ACC112 (cell line): ENCODE measurements around the gene NKD1.

Experiments
- H2AFZ ChIP-seq: fragments of 200-600 bp; sonication (generic); one replicate; pipeline ENCODE4 v1.6.0; 2017; ENCODE audit warnings: antibody characterized with exemption, low read length; ENCODE audit not compliant: unreplicated experiment
- H3K27ac ChIP-seq: fragments of 200-600 bp; sonication (generic); 2 replicates; pipeline ENCODE4 v1.5.1; 2014; ENCODE audit warnings: low read depth, mild to moderate bottlenecking, antibody characterized with exemption, low read length, moderate library complexity
- H3K27me3 ChIP-seq: fragments of 200-600 bp; sonication (generic); 2 replicates; pipeline ENCODE4 v1.6.1; 2014; ENCODE audit warnings: mild to moderate bottlenecking, antibody characterized with exemption, low read length, moderate library complexity, mixed read lengths; ENCODE audit not compliant: insufficient read depth
- H3K36me3 ChIP-seq: fragments of 200-600 bp; sonication (generic); 2 replicates; pipeline ENCODE4 v1.6.1; 2016; ENCODE audit warnings: mild to moderate bottlenecking, antibody characterized with exemption, low read length, moderate library complexity, mixed read lengths; ENCODE audit not compliant: insufficient read depth
- H3K4me1 ChIP-seq: fragments of 200-600 bp; sonication (generic); one replicate; pipeline ENCODE4 v1.6.1; 2016; ENCODE audit warnings: low read length, mixed read lengths; ENCODE audit not compliant: insufficient read depth, unreplicated experiment, control insufficient read depth
- H3K4me3 ChIP-seq: fragments of 200-600 bp; sonication (generic); 2 replicates; pipeline ENCODE4 v1.5.1; 2014; ENCODE audit warnings: mild to moderate bottlenecking, low read depth, low read length
- H3K79me2 ChIP-seq: fragments of 200-600 bp; sonication (generic); one replicate; pipeline ENCODE4 v1.6.0; 2016; ENCODE audit warnings: low read length; ENCODE audit not compliant: control insufficient read depth, unreplicated experiment, insufficient read depth

NKD1 gene

DNA sequence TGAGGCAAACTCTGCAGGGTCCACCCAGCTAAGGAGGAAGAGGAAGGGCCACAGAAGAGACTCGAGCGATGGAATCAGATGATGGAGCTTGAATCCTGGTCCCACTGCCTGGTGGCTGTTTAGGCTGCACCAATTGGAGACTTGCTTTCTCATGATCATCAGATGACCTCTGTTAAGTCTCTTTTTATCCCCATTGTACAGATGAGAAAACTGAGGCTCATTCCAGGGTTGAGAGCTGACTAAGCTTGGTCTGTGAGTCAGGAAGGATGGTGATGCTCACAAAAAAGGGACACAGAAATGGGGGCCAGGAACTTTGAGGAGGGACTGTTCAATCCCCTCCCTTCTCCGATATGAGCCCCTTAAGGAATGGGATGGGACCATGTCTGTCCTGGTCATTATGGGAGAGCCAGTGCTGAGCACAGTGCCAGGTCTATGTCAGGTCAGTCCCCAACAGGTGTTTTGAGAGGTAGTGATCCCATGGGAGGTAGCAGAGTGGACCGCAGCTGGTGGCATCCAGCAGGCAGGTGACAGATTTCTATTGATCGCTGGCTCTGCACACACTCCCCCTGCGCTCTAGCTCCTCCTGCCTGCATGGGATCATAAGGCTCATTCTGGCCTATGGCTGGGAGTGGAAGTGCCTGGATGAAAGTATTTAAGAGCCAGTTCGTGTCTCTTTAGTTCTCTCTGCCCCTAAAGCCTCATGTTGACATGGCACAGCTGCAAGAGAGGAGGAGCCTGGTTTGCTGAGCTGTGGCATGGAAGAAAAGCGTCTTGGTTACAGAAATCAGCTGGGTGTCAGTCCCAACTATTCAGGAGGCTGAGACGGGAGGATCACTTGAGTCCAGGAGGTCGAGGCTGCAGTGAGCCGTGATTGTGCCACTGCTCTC, 105.7 kb downstream of the NKD1 start:
- Histone ChIP-seq H3K27me3 (peaks cover 8% of the 10 kb centered on the region), H3K79me2 (no peaks in the 10 kb centered on the region), H3K4me1 (no peaks in the 10 kb centered on the region), H3K27ac (no peak overlapping the region), H2AFZ (no peak overlapping the region), H3K4me3 (no peak overlapping the region), H3K36me3 (no peaks in the 10 kb centered on the region)

DNA sequence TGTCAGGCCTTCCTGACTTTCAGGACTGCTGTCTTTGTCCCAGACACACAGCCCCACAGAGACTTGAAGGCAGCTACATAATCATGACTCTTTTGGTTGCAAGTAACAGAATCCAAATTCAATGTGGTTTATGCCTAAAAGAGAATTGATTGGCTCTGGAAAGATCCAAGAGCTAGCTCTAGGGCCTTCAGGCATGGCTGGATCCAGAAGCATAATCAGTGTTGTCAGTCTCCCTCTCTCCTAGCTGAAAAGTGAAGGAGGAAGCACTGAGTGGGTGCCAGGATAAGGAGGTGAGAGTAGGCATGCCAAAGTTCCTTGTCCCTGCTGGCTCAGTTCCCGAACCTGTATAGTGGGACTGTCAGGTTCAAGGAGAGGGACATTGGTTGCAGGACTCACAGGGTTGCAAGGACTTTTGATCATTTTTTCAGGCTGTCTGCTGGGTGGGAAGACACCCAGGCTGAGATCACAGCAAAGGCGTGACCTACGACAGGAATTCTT, 107.4 kb downstream of the NKD1 start:
- Histone ChIP-seq H3K4me1 (no peaks in the 10 kb centered on the region), H3K27me3 (0 out of 2 replicates have a peak, but pooled peaks cover 2% of the 10 kb centered on the region), H3K36me3 (no peaks in the 10 kb centered on the region), H2AFZ (no peak overlapping the region), H3K79me2 (no peaks in the 10 kb centered on the region), H3K4me3 (no peak overlapping the region), H3K27ac (no peak overlapping the region)

DNA sequence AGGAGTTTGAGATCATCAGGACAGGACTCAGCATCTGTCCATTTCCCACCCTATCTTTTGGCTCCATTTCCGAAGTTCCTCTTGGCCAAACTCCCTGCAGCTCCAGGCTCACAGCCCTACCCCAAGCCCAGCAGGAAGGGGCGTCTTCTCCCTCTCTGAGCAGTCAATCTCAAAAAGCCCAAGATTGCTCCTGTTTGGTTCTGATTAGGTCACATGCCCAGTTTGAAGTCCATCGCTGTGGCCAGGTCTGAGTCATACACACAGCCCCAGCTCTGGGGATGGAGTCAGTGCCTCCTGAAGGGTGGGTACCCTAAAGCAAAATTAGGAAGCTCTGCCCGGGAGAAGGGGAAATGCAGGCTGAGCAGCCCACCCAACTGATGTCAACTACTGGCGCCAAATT, 109.0 kb downstream of the NKD1 start:
- Histone ChIP-seq H3K27ac (no peak overlapping the region), H3K4me3 (no peak overlapping the region), H3K79me2 (no peaks in the 10 kb centered on the region), H3K27me3 (0 out of 2 replicates have a peak, but pooled peaks cover 2% of the 10 kb centered on the region), H3K4me1 (no peaks in the 10 kb centered on the region), H2AFZ (no peak overlapping the region), H3K36me3 (no peaks in the 10 kb centered on the region)

DNA sequence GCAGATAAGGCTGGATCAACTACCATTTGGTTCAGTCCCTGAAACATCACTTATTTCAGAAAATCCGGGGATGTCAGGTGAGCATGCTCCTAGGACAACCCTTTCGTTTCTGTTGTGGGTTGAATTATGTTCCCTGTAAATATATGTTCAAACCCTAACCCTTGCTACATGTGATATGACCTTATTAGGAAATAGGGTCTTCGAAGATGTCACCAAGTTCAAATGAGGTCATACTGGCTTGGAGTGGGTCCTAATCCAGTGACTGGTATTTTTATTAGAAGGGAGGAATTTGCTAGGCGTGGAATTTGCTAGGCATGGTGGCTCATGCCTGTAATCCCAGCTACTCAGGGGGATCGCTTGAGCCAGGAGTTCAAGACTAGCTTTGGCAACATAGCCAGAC, 111.6 kb downstream of the NKD1 start:
- H3K27me3 ChIP-seq = no peaks in the 10 kb centered on the region
- no peak overlapping the region for H2AFZ ChIP-seq
- H3K4me1 ChIP-seq = peaks cover 1% of the 10 kb centered on the region
- H3K27ac ChIP-seq = no peak overlapping the region
- H3K4me3 ChIP-seq = no peak overlapping the region
- no peaks in the 10 kb centered on the region for H3K79me2 ChIP-seq
- no peaks in the 10 kb centered on the region for H3K36me3 ChIP-seq

DNA sequence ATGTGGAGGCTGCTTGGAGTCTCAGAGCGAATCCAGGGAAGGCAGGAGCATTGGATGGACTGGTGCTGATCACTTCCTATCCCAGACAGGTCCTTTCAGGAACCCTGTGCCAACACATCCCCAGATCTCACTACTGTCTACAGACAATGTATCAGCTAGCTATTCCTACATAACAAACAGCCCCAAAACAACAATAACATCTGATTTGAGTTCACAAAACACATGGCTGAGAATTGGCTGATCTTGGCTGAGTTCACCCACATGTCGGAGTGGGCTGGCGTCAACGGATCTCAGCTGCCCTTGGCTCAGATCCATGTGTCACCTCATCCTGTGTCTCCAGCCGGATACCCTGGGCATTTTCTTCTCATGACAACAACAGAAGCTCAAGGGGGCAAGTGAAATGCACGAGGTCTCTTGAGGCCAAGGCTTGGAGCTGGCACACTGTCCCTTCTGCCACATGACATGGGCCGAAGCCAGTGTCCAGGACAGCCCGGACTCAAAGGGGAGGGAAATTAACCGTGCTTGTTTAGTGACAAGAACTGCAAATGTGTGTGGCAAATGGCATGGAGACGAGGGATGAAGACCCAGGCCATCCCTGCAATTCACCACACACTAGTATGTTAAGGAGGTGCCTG, 114.2 kb downstream of the NKD1 start:
- no peak overlapping the region for H3K27ac ChIP-seq
- no peak overlapping the region for H3K4me3 ChIP-seq
- no peaks in the 10 kb centered on the region for H3K27me3 ChIP-seq
- H3K4me1 ChIP-seq = peaks cover 4% of the 10 kb centered on the region
- no peaks in the 10 kb centered on the region for H3K36me3 ChIP-seq
- no peaks in the 10 kb centered on the region for H3K79me2 ChIP-seq
- H2AFZ ChIP-seq = no peak overlapping the region

DNA sequence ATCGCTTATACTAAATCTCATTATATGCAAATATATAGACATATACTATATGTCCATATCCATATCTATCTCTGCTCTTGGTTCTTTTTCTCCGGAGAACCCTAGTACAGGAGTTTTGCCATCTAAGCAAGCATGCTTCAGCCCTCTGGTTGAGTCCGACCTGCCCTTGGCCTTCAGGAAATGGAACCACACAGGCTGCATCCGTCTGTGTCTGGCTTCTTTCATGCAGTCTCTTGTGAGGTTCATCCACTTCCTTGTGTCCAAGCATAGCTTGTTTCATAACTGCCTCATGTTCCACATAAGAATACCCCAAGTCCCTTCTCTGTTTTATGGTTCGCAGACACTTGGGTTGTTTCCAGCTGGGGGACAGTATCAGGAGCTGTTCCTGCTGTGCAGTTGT, 116.1 kb downstream of the NKD1 start:
- H3K79me2 ChIP-seq = no peaks in the 10 kb centered on the region
- no peak overlapping the region for H2AFZ ChIP-seq
- H3K4me1 ChIP-seq = peaks cover 4% of the 10 kb centered on the region
- H3K27ac ChIP-seq = no peak overlapping the region
- H3K4me3 ChIP-seq = no peak overlapping the region
- no peaks in the 10 kb centered on the region for H3K36me3 ChIP-seq
- H3K27me3 ChIP-seq = no peaks in the 10 kb centered on the region

DNA sequence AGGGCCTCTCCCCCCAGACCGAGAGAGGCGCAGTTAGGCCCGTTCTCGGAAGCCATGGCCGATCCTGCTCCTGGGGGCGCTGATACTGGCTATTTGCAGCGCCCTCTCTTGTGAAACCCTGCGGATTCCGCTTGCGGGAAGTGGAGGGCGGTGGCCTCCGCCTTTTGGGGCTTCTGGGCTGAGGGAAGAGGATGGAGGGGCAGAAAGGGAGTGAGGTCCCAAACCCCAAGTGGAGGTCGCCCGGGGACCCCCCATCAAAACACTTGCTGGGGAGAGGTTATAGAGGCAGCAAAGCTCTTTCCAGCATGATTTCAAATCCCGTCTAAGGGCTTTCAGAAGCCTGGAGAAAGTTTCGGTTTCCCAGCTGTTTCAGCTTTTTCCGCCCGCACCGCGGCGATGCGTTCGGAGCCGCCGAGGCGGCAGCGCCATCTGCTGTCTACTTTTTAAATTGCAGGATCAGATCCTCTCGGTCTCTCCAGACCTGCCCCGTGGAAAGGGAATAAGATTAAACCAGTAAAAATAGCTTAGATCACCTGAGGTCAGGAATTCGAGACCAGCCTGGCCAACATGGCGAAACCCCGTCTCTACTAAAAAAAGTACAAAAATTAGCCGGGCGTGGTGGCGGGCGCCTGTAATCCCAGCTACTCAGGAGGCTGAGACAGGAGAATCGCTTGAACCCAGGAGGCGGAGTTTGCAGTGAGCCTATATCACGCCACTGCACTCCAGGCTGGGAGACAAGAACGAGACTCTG, 117.1 kb downstream of the NKD1 start:
- Histone ChIP-seq H3K4me3 (peak overlapping the region; percentile 60), H2AFZ (peak overlapping the region; percentile 94), H3K27ac (peak overlapping the region; percentile 32), H3K27me3 (no peaks in the 10 kb centered on the region), H3K4me1 (peaks cover 4% of the 10 kb centered on the region), H3K79me2 (no peaks in the 10 kb centered on the region), H3K36me3 (no peaks in the 10 kb centered on the region)

DNA sequence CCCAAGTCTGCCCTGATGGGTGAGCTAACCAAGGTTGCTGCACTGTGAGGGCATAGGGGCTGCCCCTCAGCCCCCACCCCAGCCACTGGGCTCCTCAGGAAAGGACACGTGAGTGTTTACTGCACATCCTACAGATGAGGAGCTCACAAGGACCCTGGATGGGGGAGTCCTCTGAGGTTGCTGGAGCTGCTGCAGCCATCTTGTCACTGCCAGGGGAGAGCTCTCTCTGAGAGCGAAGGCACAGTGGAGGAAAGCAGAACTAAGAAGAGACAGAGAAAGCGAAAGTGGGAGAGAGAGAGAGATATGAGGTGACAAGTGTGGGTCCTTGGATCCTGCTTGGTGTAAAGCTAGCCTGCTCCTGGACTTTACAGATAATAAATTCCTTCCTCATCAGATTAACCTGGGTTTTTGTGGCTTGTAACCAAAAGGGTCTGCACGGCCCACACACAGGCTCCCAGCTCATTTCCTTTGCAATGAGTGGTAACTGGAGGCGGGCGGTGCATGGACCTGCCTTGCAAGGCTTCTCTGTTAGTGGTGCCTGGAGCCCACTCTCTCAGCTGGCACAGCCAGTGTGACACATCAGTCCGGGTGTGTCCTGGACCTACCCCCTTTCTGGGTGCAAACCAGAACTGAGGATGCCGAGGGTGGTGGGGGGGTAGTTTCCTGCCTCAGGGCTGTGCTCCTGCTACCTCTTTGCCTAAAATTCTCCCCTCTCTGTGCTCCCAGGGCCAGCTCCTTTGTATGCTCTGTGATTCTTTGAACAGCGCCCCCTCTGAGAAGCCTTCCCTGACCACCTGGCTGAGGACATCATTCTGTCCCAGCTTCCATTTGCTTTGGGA, 118.7 kb downstream of the NKD1 start:
- Histone ChIP-seq H3K79me2 (no peaks in the 10 kb centered on the region), H3K4me1 (peaks cover 4% of the 10 kb centered on the region), H3K27ac (no peak overlapping the region), H3K36me3 (no peaks in the 10 kb centered on the region), H2AFZ (peak overlapping the region; percentile 64), H3K4me3 (no peak overlapping the region), H3K27me3 (no peaks in the 10 kb centered on the region)

DNA sequence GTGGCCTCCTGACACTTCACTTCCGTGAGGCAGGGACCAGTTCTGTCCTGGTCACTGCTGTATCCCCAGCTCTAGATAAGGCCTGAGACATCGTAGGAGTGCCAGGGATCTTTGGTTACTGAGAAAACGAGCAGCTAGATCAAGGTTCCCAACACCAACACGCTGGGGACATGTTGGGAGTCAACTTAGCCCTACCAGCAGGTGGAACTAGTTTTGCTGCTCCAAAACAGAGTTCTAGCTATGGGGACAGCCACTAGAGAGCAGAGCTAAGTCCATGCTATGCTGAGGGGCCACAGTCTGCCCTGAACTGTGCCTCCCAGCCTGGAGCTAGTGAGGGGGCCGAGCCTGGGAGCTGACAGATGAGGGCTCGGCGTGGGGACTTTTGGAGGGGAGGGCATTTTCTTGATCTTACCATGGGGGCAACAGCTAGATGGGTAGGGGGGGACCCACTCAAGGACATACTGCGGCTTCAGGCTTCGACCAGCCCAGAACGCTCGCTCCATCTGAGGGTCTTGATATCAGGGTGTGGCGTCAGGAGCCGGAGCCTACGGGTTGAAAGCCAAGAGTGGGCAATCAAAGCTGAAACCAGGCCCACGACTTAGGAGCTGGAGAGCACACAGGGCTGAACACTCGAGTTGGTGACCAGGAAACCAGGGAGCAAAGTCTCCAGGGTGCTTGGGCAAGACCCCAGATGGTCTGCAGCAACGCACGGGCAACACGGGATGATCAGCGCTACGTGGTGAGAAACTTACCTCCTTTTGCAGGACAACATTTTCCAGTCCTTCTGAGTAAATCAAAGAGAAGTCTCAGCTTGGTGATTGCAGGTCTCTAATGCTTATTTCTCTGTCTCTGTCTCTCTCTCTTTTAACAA, 119.5 kb downstream of the NKD1 start:
- peaks cover 4% of the 10 kb centered on the region for H3K4me1 ChIP-seq
- no peaks in the 10 kb centered on the region for H3K36me3 ChIP-seq
- no peaks in the 10 kb centered on the region for H3K27me3 ChIP-seq
- H3K27ac ChIP-seq = no peak overlapping the region
- no peak overlapping the region for H3K4me3 ChIP-seq
- no peak overlapping the region for H2AFZ ChIP-seq
- H3K79me2 ChIP-seq = no peaks in the 10 kb centered on the region
